Activated gamma-delta T cell treated with anti-CD3 and anti-CD28 coated beads, Interleukin-2, amount 50 U/mL, for 16 hours (primary cell): ENCODE results near the gene EEF1AKMT3.
A peak's percentile ranks its signal among the peaks of the same experiment; 100 is the strongest.

Experiments used
- DNase-seq: peaks from one replicate; pipeline ENCODE4 v3.0.0-alpha.2; 2020; ENCODE audit warnings: low read depth

The EEF1AKMT3 gene

GRCh38 chr12:57735198-57735855 lies 37.1 kb upstream of the EEF1AKMT3 start:
- DNase-seq, result no peak

- DNase-seq, result no peak
These were observed 36.3 kb upstream of the EEF1AKMT3 start for GRCh38 chr12:57735952-57736740.

GRCh38 chr12:57736741-57737466 lies 35.5 kb upstream of the EEF1AKMT3 start:
- DNase-seq, result no peak

GRCh38 chr12:57737467-57738460 lies 34.6 kb upstream of the EEF1AKMT3 start:
- DNase-seq, result no peak

GRCh38 chr12:57738661-57739237 lies 33.7 kb upstream of the EEF1AKMT3 start, which contains the start of gene AGAP2:
AGAP2 (minus strand) TSS chr12:57738742; CDS start chr12:57738246, 496 bp downstream.
- DNase-seq, result no peak

GRCh38 chr12:57739387-57739786 lies 33.0 kb upstream of the EEF1AKMT3 start:
- no peak for DNase-seq

GRCh38 chr12:57739914-57740538 lies 32.4 kb upstream of the EEF1AKMT3 start:
- DNase-seq, result no peak

GRCh38 chr12:57740656-57741412 lies 31.6 kb upstream of the EEF1AKMT3 start:
- DNase-seq, result peak; percentile 73

- no peak for DNase-seq
These were observed 31.0 kb upstream of the EEF1AKMT3 start for GRCh38 chr12:57741413-57741789.

- peak; percentile 74 for DNase-seq
These were observed 30.3 kb upstream of the EEF1AKMT3 start for GRCh38 chr12:57741844-57742738.

- no peak for DNase-seq
These were observed 28.6 kb upstream of the EEF1AKMT3 start for GRCh38 chr12:57743769-57744168.

GRCh38 chr12:57744194-57744776 lies 28.1 kb upstream of the EEF1AKMT3 start:
- peak; percentile 48 for DNase-seq

- DNase-seq, result peak; percentile 90
These were observed 27.5 kb upstream of the EEF1AKMT3 start, which contains the start of gene TSPAN31 for GRCh38 chr12:57744777-57745484. TSPAN31 (plus strand) TSS chr12:57745039; CDS start chr12:57745155, 116 bp downstream.

GRCh38 chr12:57745485-57745881 lies 26.9 kb upstream of the EEF1AKMT3 start:
- DNase-seq, result no peak

- no peak for DNase-seq
These were observed 26.4 kb upstream of the EEF1AKMT3 start for GRCh38 chr12:57746025-57746424.

- DNase-seq, result no peak
These were observed 23.4 kb upstream of the EEF1AKMT3 start for GRCh38 chr12:57749061-57749460.

- DNase-seq, result no peak
These were observed 21.6 kb upstream of the EEF1AKMT3 start for GRCh38 chr12:57750561-57751431.
